Fibroblast of lung (primary cell): Measurements from ENCODE around the gene SULT1C2. TPM values are rescaled to one million over a fixed set of nuclear protein-coding genes. Genes with fewer than 3 reads are reported as not detected.
"Not testable (repeated sequence)": the region's sequence is repeated elsewhere in the genome, so short reads cannot be mapped to it uniquely, and the experiment has no call there.

Experiments
- DNase-seq, 2 donors: peaks; one replicate each; pipeline versions ENCODE4 v3.0.0 to v3.0.0-alpha.2; 2010; ENCODE audit warnings: low read depth in 2 of 2
- H2AFZ ChIP-seq: 2 replicates; pipeline ENCODE4 v1.5.1; 2012; ENCODE audit warnings: low read length, control low read depth, inconsistent platforms
- H3K27ac ChIP-seq: 2 replicates; pipeline ENCODE4 v1.5.1; 2011; ENCODE audit warnings: low read length, control low read depth; ENCODE audit not compliant: insufficient read depth
- H3K27me3 ChIP-seq: 2 replicates; pipeline ENCODE4 v1.5.1; 2011; ENCODE audit warnings: mild to moderate bottlenecking, low read length; ENCODE audit not compliant: control insufficient read depth, insufficient read depth
- H3K36me3 ChIP-seq: 2 replicates; pipeline ENCODE4 v1.5.1; 2011; ENCODE audit warnings: low read length; ENCODE audit not compliant: control insufficient read depth, insufficient read depth
- H3K4me1 ChIP-seq: 2 replicates; pipeline ENCODE4 v1.5.1; 2011; ENCODE audit warnings: low read length; ENCODE audit not compliant: control insufficient read depth, insufficient read depth; ENCODE audit errors: extremely low read depth
- H3K4me2 ChIP-seq: 2 replicates; pipeline ENCODE4 v1.5.1; 2011; ENCODE audit warnings: low read length, control low read depth; ENCODE audit not compliant: insufficient read depth; ENCODE audit errors: extremely low read depth
- H3K4me3 ChIP-seq, 4 experiments: fragments of 200-600 bp in 1 of 4; sonication (generic) in 1 of 4; replicated peaks in 1 of 4; 2 replicates each; pipeline ENCODE4 v1.5.1; 2011 to 2016; ENCODE audit warnings: low read length in 4 of 4, low read depth in 3 of 4, mild to moderate bottlenecking in 3 of 4, control low read depth in 2 of 4, inconsistent platforms in 1 of 4, mixed read lengths in 1 of 4; ENCODE audit not compliant: insufficient read depth in 1 of 4; ENCODE audit errors: control extremely low read depth in 1 of 4
- H3K79me2 ChIP-seq: 2 replicates; pipeline ENCODE4 v1.5.1; 2012; ENCODE audit warnings: mild to moderate bottlenecking, low read length, inconsistent platforms; ENCODE audit not compliant: control insufficient read depth, insufficient read depth
- H3K9ac ChIP-seq: 2 replicates; pipeline ENCODE4 v1.5.1; 2011; ENCODE audit warnings: mild to moderate bottlenecking, low read length, control low read depth; ENCODE audit not compliant: insufficient read depth
- H3K9me3 ChIP-seq: 2 replicates; pipeline ENCODE4 v1.5.1; 2012; ENCODE audit warnings: low read depth, low read length; ENCODE audit not compliant: control insufficient read depth, insufficient read depth
- H4K20me1 ChIP-seq: 2 replicates; pipeline ENCODE4 v1.5.1; 2011; ENCODE audit warnings: low read length; ENCODE audit not compliant: control insufficient read depth, insufficient read depth; ENCODE audit errors: extremely low read depth
- EZH2 ChIP-seq: IDR thresholded peaks from 2 replicates; pipeline ENCODE4 v1.5.1; 2012; ENCODE audit warnings: low read length, control low read depth, mild to moderate bottlenecking; ENCODE audit errors: missing control alignments
- polyA plus RNA-seq, 2 donors: library from polyadenylated mRNA; depleted of rRNA in 1 of 2; stranded (reverse) in 1 of 2; unstranded in 1 of 2; fragments of >200 nt; gene quantifications; 2 replicates each; pipeline ENCODE4 v1.2.1, GENCODE V29; 2011 to 2012; ENCODE audit warnings: missing spikeins in 1 of 2
- total RNA-seq: library from RNA; depleted of rRNA; stranded (reverse); fragments of >200 nt; gene quantifications from 2 replicates; pipeline ENCODE4 v1.2.1, GENCODE V29; 2014
- TF ChIP-seq, protein P1 (sequence below), 2 donors: IDR thresholded peaks in 1 of 2; conservative IDR thresholded peaks in 1 of 2; 1 replicate in 1 of 2; 2 replicates in 1 of 2; pipeline ENCODE4 v1.5.1; 2011 to 2012; ENCODE audit warnings: low read length in 2 of 2, control low read depth in 1 of 2, inconsistent platforms in 1 of 2, low read depth in 1 of 2, mild to moderate bottlenecking in 1 of 2

Gene SULT1C2
- total and polyA plus RNA-seq, 2 donors (not counting 1 experiment from before 2014, with no cell fraction given) = under 0.01 TPM; not detected in 1

DNA sequence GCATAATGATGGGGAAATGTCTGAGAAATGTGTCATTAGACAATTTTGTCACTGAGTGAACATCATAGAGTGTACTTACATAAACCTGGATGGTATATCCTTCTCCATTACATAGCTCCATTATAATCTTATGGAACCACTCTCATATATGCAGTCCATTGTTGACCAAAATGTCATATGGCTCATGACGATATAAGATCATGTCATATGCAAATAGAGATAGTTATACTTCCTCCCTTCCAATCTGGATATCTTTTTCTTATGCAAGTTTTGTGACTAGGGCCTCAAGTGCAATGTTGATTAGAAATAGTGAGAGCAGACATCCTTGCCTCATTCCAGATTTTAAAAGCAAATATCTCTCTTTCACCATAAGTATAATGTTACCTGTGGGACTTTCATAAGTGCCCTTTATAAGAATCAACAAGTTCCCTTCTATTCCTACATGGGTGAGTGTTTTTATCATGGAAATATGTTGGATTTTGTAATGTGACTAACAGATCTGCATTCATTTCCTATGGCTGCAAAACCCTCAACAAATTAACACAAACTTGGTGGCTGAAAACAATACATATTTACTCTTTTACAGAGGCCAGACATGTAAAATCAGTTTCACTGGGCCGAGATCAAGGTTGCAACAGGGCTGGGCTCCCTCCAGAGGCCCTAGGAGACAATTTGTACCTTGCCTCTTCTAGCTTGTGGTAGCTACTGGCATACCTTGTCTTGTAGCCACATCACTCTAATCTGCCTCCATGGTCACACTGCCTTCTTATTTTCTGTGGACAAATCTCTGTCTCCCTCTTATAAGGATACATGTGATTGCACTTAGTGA, 67.4 kb downstream of the SULT1C2 start:
- no peaks in the 10 kb centered on the region for H3K27me3 ChIP-seq
- H3K4me3 ChIP-seq = no peak overlapping the region
- no peak overlapping the region for H2AFZ ChIP-seq
- H3K9ac ChIP-seq = no peak overlapping the region
- no peaks in the 10 kb centered on the region for H3K4me1 ChIP-seq
- no peak overlapping the region for H3K4me2 ChIP-seq
- no peaks in the 10 kb centered on the region for H3K79me2 ChIP-seq
- H3K27ac ChIP-seq = no peak overlapping the region
- no peaks in the 10 kb centered on the region for H3K9me3 ChIP-seq
- TF ChIP-seq, protein P1, sequence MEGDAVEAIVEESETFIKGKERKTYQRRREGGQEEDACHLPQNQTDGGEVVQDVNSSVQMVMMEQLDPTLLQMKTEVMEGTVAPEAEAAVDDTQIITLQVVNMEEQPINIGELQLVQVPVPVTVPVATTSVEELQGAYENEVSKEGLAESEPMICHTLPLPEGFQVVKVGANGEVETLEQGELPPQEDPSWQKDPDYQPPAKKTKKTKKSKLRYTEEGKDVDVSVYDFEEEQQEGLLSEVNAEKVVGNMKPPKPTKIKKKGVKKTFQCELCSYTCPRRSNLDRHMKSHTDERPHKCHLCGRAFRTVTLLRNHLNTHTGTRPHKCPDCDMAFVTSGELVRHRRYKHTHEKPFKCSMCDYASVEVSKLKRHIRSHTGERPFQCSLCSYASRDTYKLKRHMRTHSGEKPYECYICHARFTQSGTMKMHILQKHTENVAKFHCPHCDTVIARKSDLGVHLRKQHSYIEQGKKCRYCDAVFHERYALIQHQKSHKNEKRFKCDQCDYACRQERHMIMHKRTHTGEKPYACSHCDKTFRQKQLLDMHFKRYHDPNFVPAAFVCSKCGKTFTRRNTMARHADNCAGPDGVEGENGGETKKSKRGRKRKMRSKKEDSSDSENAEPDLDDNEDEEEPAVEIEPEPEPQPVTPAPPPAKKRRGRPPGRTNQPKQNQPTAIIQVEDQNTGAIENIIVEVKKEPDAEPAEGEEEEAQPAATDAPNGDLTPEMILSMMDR (conservative IDR thresholded peaks at IDR 0.05 in 1 of 2, IDR thresholded peaks at IDR 0.05 in 1 of 2; ENCODE audit: low read depth in 1 of 2, low read length in 2 of 2) = no peak
- no peak for TF ChIP-seq EZH2
- H3K36me3 ChIP-seq = no peaks in the 10 kb centered on the region
- DNase-seq = no peak
- no peaks in the 10 kb centered on the region for H4K20me1 ChIP-seq

DNA sequence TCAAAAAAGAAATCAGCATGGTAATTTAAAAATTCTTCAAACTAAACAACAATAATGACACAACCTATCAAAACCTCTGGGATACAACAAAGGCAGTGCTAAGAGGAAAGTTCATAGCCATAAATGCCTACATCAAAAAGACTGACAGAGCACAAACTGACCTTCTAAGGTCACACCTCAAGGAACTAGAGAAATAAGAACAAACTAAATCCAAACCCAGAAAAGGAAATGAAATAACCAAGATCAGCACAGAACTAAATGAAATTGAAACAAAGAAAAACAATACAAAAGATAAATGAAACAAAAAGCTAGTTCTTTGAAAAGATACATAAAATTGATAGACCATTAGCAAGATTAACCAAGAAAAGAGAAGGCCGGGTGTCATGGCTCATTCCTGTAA, 70.6 kb downstream of the SULT1C2 start:
- H2AFZ ChIP-seq, H3K4me2 ChIP-seq, H3K4me3 ChIP-seq, H3K27me3 ChIP-seq, H3K36me3 ChIP-seq, H3K79me2 ChIP-seq, H4K20me1 ChIP-seq, H3K9ac ChIP-seq, H3K9me3 ChIP-seq, H3K4me1 ChIP-seq, DNase-seq, H3K27ac ChIP-seq: not testable (repeated sequence)

Other genes with a start within 250 kb of the SULT1C2 start
- gene SULT1C3, start 48.9 kb upstream of the SULT1C2 start, total RNA-seq = not detected in 2 replicates
- gene SULT1C3, start 48.9 kb upstream of the SULT1C2 start, polyA plus RNA-seq = not detected in 2 replicates
- 0.26 and 0.50 TPM in 2 replicates for gene SULT1C4, start 89.1 kb downstream of the SULT1C2 start, total RNA-seq
- gene SULT1C4, start 89.1 kb downstream of the SULT1C2 start, polyA plus RNA-seq = 0.05 and 0.14 TPM in 2 replicates
- 23.6 and 26.4 TPM in 2 replicates for gene GCC2, start 160.3 kb downstream of the SULT1C2 start, total RNA-seq
- 9.4 and 16.3 TPM in 2 replicates for gene GCC2, start 160.3 kb downstream of the SULT1C2 start, polyA plus RNA-seq
- gene LIMS1, start 245.6 kb downstream of the SULT1C2 start, total RNA-seq = 52.7 and 63.7 TPM in 2 replicates
- 100 and 108 TPM in 2 replicates for gene LIMS1, start 245.6 kb downstream of the SULT1C2 start, polyA plus RNA-seq